HUDEP-2 (cell line): Measurements from ENCODE around the gene HSD11B1.

Experiments
- DNase-seq, 76 experiments: peaks; one replicate each; lab custom pipeline; 2025; ENCODE audit not compliant: unreplicated experiment in 76 of 76; lab: John Stamatoyannopoulos, UW

The HSD11B1 gene

DNA sequence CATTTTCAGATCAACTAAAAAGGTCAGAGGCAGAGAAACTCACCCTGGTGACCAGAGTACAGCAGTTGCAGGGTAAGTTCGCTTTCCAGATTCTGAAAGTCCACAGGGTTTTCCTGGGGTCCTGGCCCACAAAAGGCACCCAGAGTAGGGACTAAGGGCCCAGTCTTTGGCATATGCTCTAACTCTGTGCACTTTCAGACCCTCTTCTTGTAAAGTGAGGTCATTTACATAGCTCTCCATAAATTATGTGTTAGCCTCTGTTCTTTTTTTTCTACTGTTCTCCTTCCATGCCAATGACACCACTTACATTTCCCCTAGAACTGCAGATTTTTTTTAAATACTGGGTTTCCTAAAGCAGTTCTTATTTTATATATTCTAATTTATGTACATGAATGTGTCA is 73.5 kb downstream of the HSD11B1 start:
- DNase-seq: no peak

DNA sequence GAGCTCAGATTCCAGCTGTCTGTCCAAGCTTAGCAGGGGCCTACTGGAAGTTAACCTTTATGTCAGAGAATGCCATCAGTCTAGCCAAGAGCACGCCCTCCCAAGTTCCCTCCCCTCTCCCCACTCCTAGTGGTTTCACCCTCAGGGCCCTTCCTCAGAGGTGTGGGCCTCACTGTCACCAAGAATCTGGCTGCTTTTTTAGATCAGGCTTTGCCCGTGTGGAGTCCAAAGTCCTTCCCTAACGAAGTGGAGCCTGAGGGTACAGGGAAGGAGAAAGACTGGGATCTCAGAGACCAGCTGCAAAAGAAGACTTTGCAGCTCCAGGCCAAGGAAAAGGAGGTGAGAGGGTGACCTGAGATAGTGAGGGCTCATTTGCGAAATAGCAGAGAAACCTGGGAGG is 75.6 kb downstream of the HSD11B1 start:
- DNase-seq: no peak

DNA sequence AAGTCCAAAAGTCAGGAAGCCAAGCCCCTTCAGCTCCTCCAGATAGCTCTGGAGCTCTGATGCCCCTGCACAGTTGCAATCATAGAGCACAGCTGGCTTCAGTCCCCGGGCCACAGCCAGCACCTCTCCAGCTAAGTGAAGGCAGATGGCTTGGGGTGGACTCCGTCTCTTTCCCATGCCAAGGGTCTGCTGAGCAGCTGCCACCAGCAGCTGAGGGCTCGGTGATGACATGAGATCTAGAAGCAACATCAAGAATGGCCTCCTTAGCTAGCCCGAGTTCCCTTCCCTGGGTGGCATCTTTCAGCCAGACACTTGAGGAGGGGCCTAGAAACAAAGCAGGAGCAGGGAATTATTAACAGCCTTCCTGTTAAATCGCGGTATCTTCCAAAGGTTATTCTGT is 78.7 kb downstream of the HSD11B1 start:
- no peak for DNase-seq
